DND-41 (cell line): ENCODE data around the gene CTNNA3.
A peak's percentile ranks its signal among the peaks of the same experiment; 100 is the strongest.
"Not testable (repeated sequence)": the region's sequence is repeated elsewhere in the genome, so short reads cannot be mapped to it uniquely, and the experiment has no call there.

Source experiments
- ATAC-seq: fragments of 200-7000 bp; cut with Tn5 transposase; 3 replicates; pipeline ENCODE4 v1.9.1; 2021; ENCODE audit warnings: low read depth; ENCODE audit not compliant: insufficient read depth
- DNase-seq: peaks from one replicate; pipeline ENCODE4 v3.0.0-alpha.2; 2020
- H2AFZ ChIP-seq: 2 replicates; pipeline ENCODE4 v1.6.0; 2012; ENCODE audit warnings: low read depth, low read length
- H3K27ac ChIP-seq: 2 replicates; pipeline ENCODE4 v1.5.1; 2012; ENCODE audit warnings: low read length, inconsistent platforms
- H3K27me3 ChIP-seq: fragments of 200-600 bp; sonication (generic); 2 replicates; pipeline ENCODE4 v1.6.0; 2012; ENCODE audit warnings: low read length, mild to moderate bottlenecking, inconsistent platforms; ENCODE audit not compliant: insufficient read depth, poor library complexity
- H3K36me3 ChIP-seq: 2 replicates; pipeline ENCODE4 v1.5.1; 2012; ENCODE audit warnings: low read length, inconsistent platforms; ENCODE audit not compliant: insufficient read depth
- H3K4me1 ChIP-seq: 2 replicates; pipeline ENCODE4 v1.5.1; 2012; ENCODE audit warnings: mild to moderate bottlenecking, low read length; ENCODE audit not compliant: insufficient read depth
- H3K4me2 ChIP-seq: 2 replicates; pipeline ENCODE4 v1.6.0; 2012; ENCODE audit warnings: mild to moderate bottlenecking, moderate library complexity, low read length, inconsistent platforms; ENCODE audit not compliant: insufficient read depth
- H3K4me3 ChIP-seq, 2 experiments: fragments of 200-600 bp in 1 of 2; shearing (Covaris generic) in 1 of 2; 2 replicates each; pipeline ENCODE4 v1.5.1; 2012 to 2016; ENCODE audit warnings: inconsistent platforms in 2 of 2, low read length in 2 of 2, mild to moderate bottlenecking in 2 of 2, low read depth in 1 of 2, moderate library complexity in 1 of 2
- H3K79me2 ChIP-seq: 2 replicates; pipeline ENCODE4 v1.6.0; 2012; ENCODE audit warnings: low read length, inconsistent platforms; ENCODE audit not compliant: insufficient read depth
- H3K9ac ChIP-seq: 2 replicates; pipeline ENCODE4 v1.6.0; 2012; ENCODE audit warnings: low read depth, mild to moderate bottlenecking, inconsistent platforms, low read length, moderate library complexity
- H3K9me3 ChIP-seq: 2 replicates; pipeline ENCODE4 v1.5.1; 2012; ENCODE audit warnings: low read length, moderate library complexity, mild to moderate bottlenecking, inconsistent platforms; ENCODE audit not compliant: insufficient read depth, severe bottlenecking
- H4K20me1 ChIP-seq: 2 replicates; pipeline ENCODE4 v1.6.0; 2012; ENCODE audit warnings: low read length; ENCODE audit not compliant: insufficient read depth
- CTCF ChIP-seq: IDR thresholded peaks from 2 replicates; pipeline ENCODE4 v1.5.1; 2012; ENCODE audit warnings: borderline replicate concordance, low read length, moderate library complexity, mild to moderate bottlenecking; ENCODE audit not compliant: poor library complexity, severe bottlenecking; ENCODE audit errors: extremely low read depth
- EZH2 ChIP-seq: IDR thresholded peaks from 3 replicates; pipeline ENCODE4 v1.6.1; 2012; ENCODE audit warnings: borderline replicate concordance, low read depth, mild to moderate bottlenecking, moderate library complexity, low read length, inconsistent platforms; ENCODE audit not compliant: severe bottlenecking

The CTNNA3 gene

GRCh38 chr10:67239864-67240497 lies 456.0 kb downstream of the CTNNA3 start:
- no peaks in the 10 kb centered on the region for H3K79me2 ChIP-seq
- no peak overlapping the region for H2AFZ ChIP-seq
- no peak for ATAC-seq
- no peak for TF ChIP-seq CTCF
- no peak for TF ChIP-seq EZH2
- no peaks in the 10 kb centered on the region for H3K27me3 ChIP-seq
- H3K9ac ChIP-seq: no peak overlapping the region
- H3K4me2 ChIP-seq: no peak overlapping the region
- no peaks in the 10 kb centered on the region for H3K4me1 ChIP-seq
- DNase-seq: no peak
- no peaks in the 10 kb centered on the region for H3K9me3 ChIP-seq
- no peaks in the 10 kb centered on the region for H4K20me1 ChIP-seq
- H3K4me3 ChIP-seq: no peak overlapping the region
- no peak overlapping the region for H3K27ac ChIP-seq
- H3K36me3 ChIP-seq: no peaks in the 10 kb centered on the region

- not testable (repeated sequence) for ATAC-seq, H3K4me1 ChIP-seq, DNase-seq, H3K36me3 ChIP-seq, H3K27ac ChIP-seq, H3K4me2 ChIP-seq, H2AFZ ChIP-seq, H3K9ac ChIP-seq, H4K20me1 ChIP-seq, H3K9me3 ChIP-seq, H3K79me2 ChIP-seq, H3K27me3 ChIP-seq, H3K4me3 ChIP-seq
Observed at GRCh38 chr10:67230680-67231500, 465.1 kb downstream of the CTNNA3 start.

GRCh38 chr10:67225226-67225625 lies 470.8 kb downstream of the CTNNA3 start:
- Histone ChIP-seq H3K4me3 (no peak overlapping the region), H3K27me3 (no peaks in the 10 kb centered on the region), H3K4me2 (no peak overlapping the region), H3K27ac (no peak overlapping the region), H3K9ac (no peak overlapping the region), H3K9me3 (no peaks in the 10 kb centered on the region), H4K20me1 (no peaks in the 10 kb centered on the region), H3K36me3 (no peaks in the 10 kb centered on the region), H3K79me2 (no peaks in the 10 kb centered on the region), H3K4me1 (no peaks in the 10 kb centered on the region), H2AFZ (no peak overlapping the region)
- TF ChIP-seq CTCF (no peak), EZH2 (no peak)
- ATAC-seq (no peak), DNase-seq (peak; percentile 10)

DNA sequence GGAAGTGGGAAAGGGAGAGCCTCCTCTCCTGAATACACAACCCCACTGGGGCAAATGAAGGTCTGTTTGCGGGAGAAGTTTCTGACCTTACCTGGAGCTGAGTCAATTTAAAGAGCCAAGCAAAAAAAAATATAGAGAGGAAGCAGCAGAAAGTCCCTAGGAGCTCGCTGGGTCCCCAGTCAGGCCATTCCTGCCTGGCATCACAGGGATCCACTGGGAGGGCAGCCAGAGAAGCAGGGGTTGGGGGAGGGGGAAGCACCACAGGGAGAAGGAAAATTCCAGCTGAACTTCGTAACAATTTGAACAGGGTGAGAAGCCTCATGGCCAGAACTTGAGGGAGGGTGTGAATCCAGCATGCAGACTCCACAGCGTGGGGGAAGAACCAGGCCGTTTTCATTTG lies 471.4 kb downstream of the CTNNA3 start:
- Histone ChIP-seq H3K27me3 (no peaks in the 10 kb centered on the region), H3K4me3 (no peak overlapping the region), H3K36me3 (no peaks in the 10 kb centered on the region), H3K79me2 (no peaks in the 10 kb centered on the region), H3K4me1 (no peaks in the 10 kb centered on the region), H2AFZ (no peak overlapping the region), H3K4me2 (no peak overlapping the region), H3K9me3 (no peaks in the 10 kb centered on the region), H3K9ac (no peak overlapping the region), H3K27ac (no peak overlapping the region), H4K20me1 (no peaks in the 10 kb centered on the region)
- DNase-seq (no peak), ATAC-seq (no peak)
- TF ChIP-seq EZH2: no peak
- no peak for TF ChIP-seq CTCF
